ENCODE data around the gene AJAP1.

Gene AJAP1

GRCh38 chr1:4794020-4794780, 139.8 kb downstream of the AJAP1 start:
- ChIA-PET POLR2A (no interaction called here), CTCF (no interaction called here)
- Histone ChIP-seq H3K27ac (ENCODE audit: extremely low read depth, low read depth, low read length) (no peak overlapping the region), H3K9me3 (ENCODE audit: control insufficient read depth, insufficient read depth, low read depth, low read length) (no peaks in the 10 kb centered on the region), H3K36me3 (ENCODE audit: control insufficient read depth in 2 of 2, insufficient read depth in 1 of 2, low read length in 2 of 2) (no peaks in the 10 kb centered on the region), H3K4me3 (ENCODE audit: low read depth, low read length) (no peak overlapping the region), H3K4me1 (ENCODE audit: control insufficient read depth, insufficient read depth, low read length) (no peaks in the 10 kb centered on the region)
- TF ChIP-seq SP2 (tag by site-specific recombination; IDR thresholded peaks at IDR 0.05) (no peak), ZNF707 (tag by site-specific recombination; IDR thresholded peaks at IDR 0.05) (no peak), ZNF223 (tag by site-specific recombination; IDR thresholded peaks at IDR 0.05) (no peak), OSR2 (tag by site-specific recombination; IDR thresholded peaks at IDR 0.05) (no peak), ZNF184 (tag by site-specific recombination; IDR thresholded peaks at IDR 0.05) (no peak), ZSCAN16 (tag by site-specific recombination; IDR thresholded peaks at IDR 0.05) (no peak), ZNF776 (tag by site-specific recombination; IDR thresholded peaks at IDR 0.05; ENCODE audit: borderline replicate concordance) (no peak), ZNF610 (tag by site-specific recombination; IDR thresholded peaks at IDR 0.05; ENCODE audit: borderline replicate concordance) (no peak), ZNF830 (tag by site-specific recombination; IDR thresholded peaks at IDR 0.05; ENCODE audit: low read depth) (no peak), GFI1B (tag by site-specific recombination; IDR thresholded peaks at IDR 0.05) (no peak), ZNF426 (tag by site-specific recombination; IDR thresholded peaks at IDR 0.05) (no peak), ZNF529 (tag by site-specific recombination; IDR thresholded peaks at IDR 0.05; ENCODE audit: insufficient replicate concordance) (no peak), ZNF837 (tag by site-specific recombination; IDR thresholded peaks at IDR 0.05) (no peak), ZNF248 (tag by site-specific recombination; IDR thresholded peaks at IDR 0.05) (no peak), ZNF114 (tag by site-specific recombination; IDR thresholded peaks at IDR 0.05) (no peak)
- TF ChIP-seq, protein P1, sequence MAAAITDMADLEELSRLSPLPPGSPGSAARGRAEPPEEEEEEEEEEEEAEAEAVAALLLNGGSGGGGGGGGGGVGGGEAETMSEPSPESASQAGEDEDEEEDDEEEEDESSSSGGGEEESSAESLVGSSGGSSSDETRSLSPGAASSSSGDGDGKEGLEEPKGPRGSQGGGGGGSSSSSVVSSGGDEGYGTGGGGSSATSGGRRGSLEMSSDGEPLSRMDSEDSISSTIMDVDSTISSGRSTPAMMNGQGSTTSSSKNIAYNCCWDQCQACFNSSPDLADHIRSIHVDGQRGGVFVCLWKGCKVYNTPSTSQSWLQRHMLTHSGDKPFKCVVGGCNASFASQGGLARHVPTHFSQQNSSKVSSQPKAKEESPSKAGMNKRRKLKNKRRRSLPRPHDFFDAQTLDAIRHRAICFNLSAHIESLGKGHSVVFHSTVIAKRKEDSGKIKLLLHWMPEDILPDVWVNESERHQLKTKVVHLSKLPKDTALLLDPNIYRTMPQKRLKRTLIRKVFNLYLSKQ (tag by site-specific recombination; IDR thresholded peaks at IDR 0.05; ENCODE audit: borderline replicate concordance): no peak

- H3K9me3 ChIP-seq (ENCODE audit: control insufficient read depth, insufficient read depth, low read depth, low read length): no peaks in the 10 kb centered on the region
- H3K27ac ChIP-seq (ENCODE audit: extremely low read depth, low read depth, low read length): no peak overlapping the region
- H3K4me1 ChIP-seq (ENCODE audit: control insufficient read depth, insufficient read depth, low read length): no peaks in the 10 kb centered on the region
- no peaks in the 10 kb centered on the region for H3K36me3 ChIP-seq (ENCODE audit: control insufficient read depth in 2 of 2, insufficient read depth in 1 of 2, low read length in 2 of 2)
- no peak for TF ChIP-seq HIC1 (tag by site-specific recombination; IDR thresholded peaks at IDR 0.05)
- TF ChIP-seq ZNF530 (tag by site-specific recombination; IDR thresholded peaks at IDR 0.05; ENCODE audit: low read depth): no peak
- TF ChIP-seq SP2 (tag by site-specific recombination; IDR thresholded peaks at IDR 0.05): no peak
- no peak for TF ChIP-seq GLIS2 (tag by site-specific recombination; IDR thresholded peaks at IDR 0.05)
- TF ChIP-seq KLF10 (tag by site-specific recombination; IDR thresholded peaks at IDR 0.05): no peak
- TF ChIP-seq ZNF837 (tag by site-specific recombination; IDR thresholded peaks at IDR 0.05): no peak
- TF ChIP-seq, protein P2, sequence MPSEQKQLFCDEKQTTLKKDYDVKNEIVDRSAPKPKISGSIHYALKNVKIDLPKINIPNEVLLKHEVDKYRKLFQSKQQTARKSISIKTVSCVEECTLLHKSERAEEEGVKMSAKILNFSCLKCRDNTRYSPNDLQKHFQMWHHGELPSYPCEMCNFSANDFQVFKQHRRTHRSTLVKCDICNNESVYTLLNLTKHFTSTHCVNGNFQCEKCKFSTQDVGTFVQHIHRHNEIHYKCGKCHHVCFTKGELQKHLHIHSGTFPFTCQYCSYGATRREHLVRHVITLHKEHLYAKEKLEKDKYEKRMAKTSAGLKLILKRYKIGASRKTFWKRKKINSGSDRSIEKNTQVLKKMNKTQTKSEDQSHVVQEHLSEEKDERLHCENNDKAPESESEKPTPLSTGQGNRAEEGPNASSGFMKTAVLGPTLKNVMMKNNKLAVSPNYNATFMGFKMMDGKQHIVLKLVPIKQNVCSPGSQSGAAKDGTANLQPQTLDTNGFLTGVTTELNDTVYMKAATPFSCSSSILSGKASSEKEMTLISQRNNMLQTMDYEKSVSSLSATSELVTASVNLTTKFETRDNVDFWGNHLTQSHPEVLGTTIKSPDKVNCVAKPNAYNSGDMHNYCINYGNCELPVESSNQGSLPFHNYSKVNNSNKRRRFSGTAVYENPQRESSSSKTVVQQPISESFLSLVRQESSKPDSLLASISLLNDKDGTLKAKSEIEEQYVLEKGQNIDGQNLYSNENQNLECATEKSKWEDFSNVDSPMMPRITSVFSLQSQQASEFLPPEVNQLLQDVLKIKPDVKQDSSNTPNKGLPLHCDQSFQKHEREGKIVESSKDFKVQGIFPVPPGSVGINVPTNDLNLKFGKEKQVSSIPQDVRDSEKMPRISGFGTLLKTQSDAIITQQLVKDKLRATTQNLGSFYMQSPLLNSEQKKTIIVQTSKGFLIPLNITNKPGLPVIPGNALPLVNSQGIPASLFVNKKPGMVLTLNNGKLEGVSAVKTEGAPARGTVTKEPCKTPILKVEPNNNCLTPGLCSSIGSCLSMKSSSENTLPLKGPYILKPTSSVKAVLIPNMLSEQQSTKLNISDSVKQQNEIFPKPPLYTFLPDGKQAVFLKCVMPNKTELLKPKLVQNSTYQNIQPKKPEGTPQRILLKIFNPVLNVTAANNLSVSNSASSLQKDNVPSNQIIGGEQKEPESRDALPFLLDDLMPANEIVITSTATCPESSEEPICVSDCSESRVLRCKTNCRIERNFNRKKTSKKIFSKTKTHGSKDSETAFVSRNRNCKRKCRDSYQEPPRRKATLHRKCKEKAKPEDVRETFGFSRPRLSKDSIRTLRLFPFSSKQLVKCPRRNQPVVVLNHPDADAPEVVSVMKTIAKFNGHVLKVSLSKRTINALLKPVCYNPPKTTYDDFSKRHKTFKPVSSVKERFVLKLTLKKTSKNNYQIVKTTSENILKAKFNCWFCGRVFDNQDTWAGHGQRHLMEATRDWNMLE (tag by site-specific recombination; conservative IDR thresholded peaks at IDR 0.05; ENCODE audit: low read depth): no peak
- TF ChIP-seq KLF8 (tag by site-specific recombination; IDR thresholded peaks at IDR 0.05): no peak
- no peak overlapping the region for H3K4me3 ChIP-seq (ENCODE audit: low read depth, low read length)
- ChIA-PET POLR2A (no interaction called here), CTCF (no interaction called here)
Observed at GRCh38 chr1:4796161-4797015, 142.0 kb downstream of the AJAP1 start.
